HepG2 (cell line): Measurements from ENCODE around the gene KATNB1. TPM values are rescaled to one million over a fixed set of nuclear protein-coding genes. Genes with fewer than 3 reads are reported as not detected.

Experiments used
- ATF7 ChIP-seq, 2 experiments: fragments of 450-650 bp in 1 of 2; sonication (generic) in 1 of 2; formaldehyde crosslinking in 1 of 2; IDR thresholded peaks; 2 replicates each; pipeline versions ENCODE4 v1.4.0 to v1.6.1; 2016 to 2020; ENCODE audit warnings: antibody characterized with exemption in 1 of 2, mild to moderate bottlenecking in 1 of 2, missing genetic modification reagents in 1 of 2
- BATF2 ChIP-seq: sonication (generic); formaldehyde crosslinking; IDR thresholded peaks from 2 replicates; pipeline ENCODE4 v1.8.0; 2022; ENCODE audit warnings: mild to moderate bottlenecking, missing genetic modification reagents, moderate library complexity
- FIP1L1 ChIP-seq: fragments of 200-400 bp; formaldehyde crosslinking; IDR thresholded peaks from 2 replicates; pipeline ENCODE4 v1.6.1; 2018; ENCODE audit warnings: low read depth, mild to moderate bottlenecking, low read length, moderate library complexity, borderline replicate concordance; ENCODE audit not compliant: insufficient read depth
- HMG20B ChIP-seq: conservative IDR thresholded peaks from 2 replicates; pipeline ENCODE4 v1.6.1; 2016; ENCODE audit warnings: missing genetic modification reagents, missing compliant biosample characterization
- ISX ChIP-seq: sonication (generic); formaldehyde crosslinking; conservative IDR thresholded peaks from 2 replicates; pipeline ENCODE4 v1.5.0; 2020; ENCODE audit warnings: missing genetic modification reagents
- MAZ ChIP-seq, 2 experiments: sonication (generic) in 1 of 2; formaldehyde crosslinking in 1 of 2; IDR thresholded peaks; 2 replicates each; pipeline versions ENCODE4 v1.5.0 to v1.6.1; 2012 to 2020; ENCODE audit warnings: low read depth in 2 of 2, mild to moderate bottlenecking in 2 of 2, borderline replicate concordance in 1 of 2, improper control_type of control experiment in 1 of 2, low read length in 1 of 2, missing genetic modification reagents in 1 of 2, moderate library complexity in 1 of 2
- RFX3 ChIP-seq: IDR thresholded peaks from 2 replicates; pipeline ENCODE4 v1.6.1; 2016; ENCODE audit warnings: missing biosample characterization, missing genetic modification reagents
- SP140L ChIP-seq: sonication (generic); formaldehyde crosslinking; IDR thresholded peaks from 2 replicates; pipeline ENCODE4 v1.4.0; 2020; ENCODE audit warnings: missing genetic modification reagents, borderline replicate concordance
- ZBTB25 ChIP-seq: IDR thresholded peaks from 2 replicates; pipeline ENCODE4 v1.6.1; 2018; ENCODE audit warnings: missing genetic modification reagents
- ZBTB34 ChIP-seq: sonication (generic); formaldehyde crosslinking; IDR thresholded peaks from 2 replicates; pipeline ENCODE4 v1.8.0; 2022; ENCODE audit warnings: mild to moderate bottlenecking, missing genetic modification reagents
- ZBTB43 ChIP-seq: sonication (generic); formaldehyde crosslinking; conservative IDR thresholded peaks from 2 replicates; pipeline ENCODE4 v1.4.0; 2020; ENCODE audit warnings: missing genetic modification reagents
- ZFY ChIP-seq: sonication (generic); formaldehyde crosslinking; IDR thresholded peaks from 2 replicates; pipeline ENCODE4 v1.4.0; 2020; ENCODE audit warnings: missing genetic modification reagents
- ZNF235 ChIP-seq: sonication (generic); formaldehyde crosslinking; IDR thresholded peaks from 2 replicates; pipeline ENCODE4 v1.8.1; 2023; ENCODE audit warnings: mild to moderate bottlenecking, missing genetic modification reagents, borderline replicate concordance
- ZNF383 ChIP-seq: sonication (generic); formaldehyde crosslinking; IDR thresholded peaks from 2 replicates; pipeline ENCODE4 v1.4.0; 2020; ENCODE audit warnings: missing genetic modification reagents, mild to moderate bottlenecking, borderline replicate concordance
- ZNF44 ChIP-seq: sonication (generic); formaldehyde crosslinking; IDR thresholded peaks from 2 replicates; pipeline ENCODE4 v1.5.1; 2020; ENCODE audit warnings: mild to moderate bottlenecking, missing genetic modification reagents
- ZNF713 ChIP-seq: sonication (generic); formaldehyde crosslinking; IDR thresholded peaks from 2 replicates; pipeline ENCODE4 v1.4.0; 2020; ENCODE audit warnings: mild to moderate bottlenecking, missing genetic modification reagents
- ZNF784 ChIP-seq: sonication (generic); formaldehyde crosslinking; IDR thresholded peaks from 2 replicates; pipeline ENCODE4 v1.5.1; 2020; ENCODE audit warnings: missing genetic modification reagents, mild to moderate bottlenecking, borderline replicate concordance
- ZNF878 ChIP-seq: sonication (generic); formaldehyde crosslinking; IDR thresholded peaks from 2 replicates; pipeline ENCODE4 v1.8.1; 2023; ENCODE audit warnings: mild to moderate bottlenecking, missing genetic modification reagents, moderate library complexity
- ZXDC ChIP-seq: sonication (generic); formaldehyde crosslinking; IDR thresholded peaks from 2 replicates; pipeline ENCODE4 v1.5.0; 2020; ENCODE audit warnings: mild to moderate bottlenecking, missing genetic modification reagents
- polyA plus RNA-seq, 8 experiments: library from polyadenylated mRNA; depleted of rRNA in 3 of 8; stranded (reverse) in 7 of 8; unstranded in 1 of 8; fragments of >200 nt; fragmentation: Illumina TruSeq in 4 of 8; extraction: Trizol in 4 of 8; gene quantifications; 2 replicates each; pipeline versions ENCODE4 v1.2.1 to v1.2.3, GENCODE V29; 2011 to 2016; ENCODE audit warnings: low read depth in 4 of 8, missing spikeins in 1 of 8, mixed read lengths in 1 of 8; ENCODE audit not compliant: insufficient read depth in 1 of 8
- total RNA-seq, 5 experiments: library from RNA; depleted of rRNA; stranded (reverse); fragments of >200 nt; fragmentation: Illumina TruSeq; extraction: Trizol; gene quantifications; 2 replicates each; pipeline ENCODE4 v1.2.3, GENCODE V29; 2016; ENCODE audit warnings: low read depth in 1 of 5

Gene KATNB1
- total and polyA plus RNA-seq, 2 of the 13 experiments (the other 11 are each of a cell fraction or from before 2014, with no cell fraction given), result 31.5 to 43.5 TPM

- TF ChIP-seq MAZ (IDR thresholded peaks at IDR 0.05; ENCODE audit: borderline replicate concordance, low read depth, low read length) (no peak), MAZ (CRISPR knock-in tag; IDR thresholded peaks at IDR 0.05; ENCODE audit: low read depth) (0 out of 2 replicates have a peak, but pooled peaks have one; percentile 15), BATF2 (CRISPR knock-in tag) (no peak), ZNF878 (CRISPR knock-in tag) (no peak; the same call in 1 of the 2 replicates), ZNF784 (CRISPR knock-in tag) (no peak), ZBTB43 (CRISPR knock-in tag) (no peak), HMG20B (CRISPR knock-in tag) (no peak), ZBTB34 (CRISPR knock-in tag) (peak; percentile 61; the same call in 1 of the 2 replicates), SP140L (no peak), ZNF235 (CRISPR knock-in tag) (no peak), ZXDC (CRISPR knock-in tag) (no peak), RFX3 (no peak), ZNF383 (CRISPR knock-in tag) (peak; percentile 62; the same call in 1 of the 2 replicates), ZNF713 (CRISPR knock-in tag) (no peak), ISX (CRISPR knock-in tag) (no peak), ZBTB25 (CRISPR knock-in tag) (peak; percentile 65; the same call in 1 of the 2 replicates), ATF7 (IDR thresholded peaks at IDR 0.05) (no peak), ATF7 (CRISPR knock-in tag; IDR thresholded peaks at IDR 0.05) (peak; percentile 43; the same call in 1 of the 2 replicates), ZNF44 (no peak), ZFY (CRISPR knock-in tag) (peak; percentile 68), FIP1L1 (no peak)
Observed at GRCh38 chr16:57704011-57704904, 31.3 kb upstream of the KATNB1 start (continued).
